Type B pancreatic cell (in vitro differentiated cells): ENCODE measurements around the gene CLEC7A. TPM values are rescaled to one million over a fixed set of nuclear protein-coding genes. Genes with fewer than 3 reads are reported as not detected.

Experiments used
- DNase-seq: peaks from one replicate; pipeline ENCODE4 v3.0.0; 2021; ENCODE audit warnings: mixed read lengths; ENCODE audit not compliant: unreplicated experiment; ENCODE audit errors: extremely low spot score
- H3K27ac Mint-ChIP-seq: 2 replicates; pipeline ENCODE4 v1.8.0; 2021; ENCODE audit warnings: mild to moderate bottlenecking, mixed read lengths
- H3K27me3 Mint-ChIP-seq: 2 replicates; pipeline ENCODE4 v1.8.0; 2021; ENCODE audit warnings: mixed read lengths
- H3K36me3 Mint-ChIP-seq: 2 replicates; pipeline ENCODE4 v1.8.0; 2021; ENCODE audit warnings: mixed read lengths
- H3K4me1 Mint-ChIP-seq: one replicate; pipeline ENCODE4 v1.8.0; 2021; ENCODE audit warnings: mixed read lengths; ENCODE audit not compliant: unreplicated experiment
- H3K4me3 Mint-ChIP-seq: 2 replicates; pipeline ENCODE4 v1.8.0; 2021; ENCODE audit warnings: mild to moderate bottlenecking, mixed read lengths
- H3K9me3 Mint-ChIP-seq: 2 replicates; pipeline ENCODE4 v1.8.0; 2021; ENCODE audit warnings: mixed read lengths
- total RNA-seq: library from RNA; stranded (reverse); gene quantifications from 2 replicates; pipeline ENCODE4 v1.2.1, GENCODE V29; 2021; ENCODE audit warnings: low replicate concordance
- TF ChIP-seq, protein P1 (sequence below): fragments of 200-600 bp; sonication (generic); conservative IDR thresholded peaks from 2 replicates; pipeline ENCODE4 v1.5.0; 2021; ENCODE audit warnings: antibody characterized with exemption, mild to moderate bottlenecking

CLEC7A gene
- total RNA-seq, 1 donor from 2014 or later, result 1.8 TPM

DNA sequence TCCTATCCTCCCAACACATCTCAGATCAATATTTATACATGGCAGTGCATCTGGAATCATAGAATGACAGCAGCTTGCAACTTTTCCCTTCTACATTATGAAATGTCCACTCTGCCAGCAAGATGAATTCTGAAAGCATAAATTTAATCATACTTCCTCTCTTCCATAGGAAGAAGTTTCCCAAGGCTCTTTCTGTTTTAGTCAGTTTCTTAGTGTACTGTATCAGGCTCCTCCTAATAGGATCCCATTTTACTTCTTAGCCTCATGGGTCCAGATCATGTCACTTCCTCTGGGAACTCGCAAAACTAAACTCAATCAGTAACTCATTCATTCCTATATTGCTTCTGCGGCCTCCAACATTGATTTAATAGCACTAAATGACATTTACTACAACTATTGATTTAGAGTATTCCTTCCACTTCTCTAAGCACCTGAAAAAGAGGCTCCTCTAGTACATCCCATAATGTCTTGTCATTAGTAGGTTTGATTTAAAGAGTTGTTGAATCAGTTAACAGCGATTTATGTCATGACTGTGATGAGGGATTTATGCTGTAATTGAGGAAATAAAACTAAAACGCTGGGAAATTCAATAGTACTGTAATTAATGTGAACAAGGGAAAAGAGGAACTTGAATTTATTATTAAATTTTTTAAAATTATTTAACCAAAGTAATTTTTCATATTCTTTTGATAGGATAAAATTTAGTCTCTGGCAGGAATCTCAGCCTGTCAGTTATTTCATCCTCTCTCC lies 35.2 kb downstream of the CLEC7A start:
- H3K4me1 Mint-ChIP-seq, result peaks cover 3% of the 10 kb centered on the region
- peaks cover 2% of the 10 kb centered on the region for H3K36me3 Mint-ChIP-seq
- TF ChIP-seq, protein P1, sequence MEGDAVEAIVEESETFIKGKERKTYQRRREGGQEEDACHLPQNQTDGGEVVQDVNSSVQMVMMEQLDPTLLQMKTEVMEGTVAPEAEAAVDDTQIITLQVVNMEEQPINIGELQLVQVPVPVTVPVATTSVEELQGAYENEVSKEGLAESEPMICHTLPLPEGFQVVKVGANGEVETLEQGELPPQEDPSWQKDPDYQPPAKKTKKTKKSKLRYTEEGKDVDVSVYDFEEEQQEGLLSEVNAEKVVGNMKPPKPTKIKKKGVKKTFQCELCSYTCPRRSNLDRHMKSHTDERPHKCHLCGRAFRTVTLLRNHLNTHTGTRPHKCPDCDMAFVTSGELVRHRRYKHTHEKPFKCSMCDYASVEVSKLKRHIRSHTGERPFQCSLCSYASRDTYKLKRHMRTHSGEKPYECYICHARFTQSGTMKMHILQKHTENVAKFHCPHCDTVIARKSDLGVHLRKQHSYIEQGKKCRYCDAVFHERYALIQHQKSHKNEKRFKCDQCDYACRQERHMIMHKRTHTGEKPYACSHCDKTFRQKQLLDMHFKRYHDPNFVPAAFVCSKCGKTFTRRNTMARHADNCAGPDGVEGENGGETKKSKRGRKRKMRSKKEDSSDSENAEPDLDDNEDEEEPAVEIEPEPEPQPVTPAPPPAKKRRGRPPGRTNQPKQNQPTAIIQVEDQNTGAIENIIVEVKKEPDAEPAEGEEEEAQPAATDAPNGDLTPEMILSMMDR, result no peak
- no peak overlapping the region for H3K4me3 Mint-ChIP-seq
- no peaks in the 10 kb centered on the region for H3K9me3 Mint-ChIP-seq
- H3K27ac Mint-ChIP-seq, result no peak overlapping the region
- H3K27me3 Mint-ChIP-seq, result peaks cover 2% of the 10 kb centered on the region
- DNase-seq, result no peak

- TF ChIP-seq, protein P1, result no peak
- peaks cover 4% of the 10 kb centered on the region for H3K36me3 Mint-ChIP-seq
- no peaks in the 10 kb centered on the region for H3K4me1 Mint-ChIP-seq
- DNase-seq, result no peak
- H3K4me3 Mint-ChIP-seq, result no peak overlapping the region
- H3K9me3 Mint-ChIP-seq, result peaks cover 2% of the 10 kb centered on the region
- H3K27me3 Mint-ChIP-seq, result peaks cover 3% of the 10 kb centered on the region
- H3K27ac Mint-ChIP-seq, result no peak overlapping the region
These were observed 40.8 kb downstream of the CLEC7A start for GRCh38 chr12:10088955-10089900.

DNA sequence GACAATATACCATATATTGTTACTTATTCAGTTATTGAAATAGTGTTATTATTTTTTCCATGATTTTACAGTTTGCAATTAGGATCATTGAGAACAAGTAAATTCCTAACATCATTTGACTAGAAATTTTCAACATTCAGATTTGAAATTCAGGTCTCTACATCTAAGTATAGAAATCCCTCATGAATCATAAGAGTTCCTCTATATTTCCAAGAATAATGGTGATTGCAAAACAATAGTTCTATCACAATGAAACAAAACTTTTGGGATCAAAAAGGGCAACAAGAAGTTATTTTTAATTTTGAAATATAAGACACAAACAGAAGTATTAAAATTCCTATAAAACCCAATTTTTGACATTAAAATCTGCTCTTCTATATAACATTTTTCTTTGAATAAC lies 42.0 kb downstream of the CLEC7A start:
- H3K27me3 Mint-ChIP-seq, result peaks cover 3% of the 10 kb centered on the region
- DNase-seq, result no peak
- no peaks in the 10 kb centered on the region for H3K4me1 Mint-ChIP-seq
- H3K9me3 Mint-ChIP-seq, result peaks cover 4% of the 10 kb centered on the region
- TF ChIP-seq, protein P1, result no peak
- no peak overlapping the region for H3K27ac Mint-ChIP-seq
- H3K36me3 Mint-ChIP-seq, result peaks cover 6% of the 10 kb centered on the region
- no peak overlapping the region for H3K4me3 Mint-ChIP-seq

- Mint-ChIP-seq H3K36me3 (peaks cover 9% of the 10 kb centered on the region), H3K27ac (no peak overlapping the region), H3K4me3 (no peak overlapping the region), H3K27me3 (peaks cover 3% of the 10 kb centered on the region), H3K9me3 (peaks cover 4% of the 10 kb centered on the region), H3K4me1 (no peaks in the 10 kb centered on the region)
- TF ChIP-seq, protein P1, result no peak
- no peak for DNase-seq
These were observed 43.6 kb downstream of the CLEC7A start for GRCh38 chr12:10086387-10086786.

DNA sequence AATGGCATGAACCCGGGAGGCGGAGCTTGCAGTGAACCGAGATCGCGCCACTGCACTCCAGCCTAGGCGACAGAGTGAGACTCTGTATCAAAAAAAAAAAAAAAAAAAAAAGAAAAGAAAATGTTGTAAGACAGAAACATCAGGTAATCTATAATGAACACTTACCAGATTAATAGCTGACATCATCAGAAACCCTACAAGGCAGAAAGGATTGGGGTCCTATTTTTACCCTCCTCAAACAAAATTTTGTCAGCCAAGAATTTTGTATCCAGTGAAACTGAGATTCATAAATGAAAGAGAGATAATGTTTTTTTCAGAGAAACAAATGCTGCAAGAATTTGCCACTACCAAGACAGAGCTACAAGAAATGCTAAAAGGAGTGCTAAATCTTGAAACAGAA lies 45.3 kb downstream of the CLEC7A start:
- peaks cover 11% of the 10 kb centered on the region for H3K36me3 Mint-ChIP-seq
- no peak overlapping the region for H3K4me3 Mint-ChIP-seq
- no peak overlapping the region for H3K27ac Mint-ChIP-seq
- peaks cover under 1% of the 10 kb centered on the region for H3K27me3 Mint-ChIP-seq
- DNase-seq, result no peak
- H3K9me3 Mint-ChIP-seq, result peaks cover 4% of the 10 kb centered on the region
- TF ChIP-seq, protein P1, result no peak
- no peaks in the 10 kb centered on the region for H3K4me1 Mint-ChIP-seq
